NT2/D1 (cell line): Measurements from ENCODE around the gene IL4.

ENCODE experiments used
- SUZ12 ChIP-seq: IDR thresholded peaks from 2 replicates; pipeline ENCODE4 v1.6.1; 2011; ENCODE audit not compliant: insufficient read length, insufficient read depth; ENCODE audit errors: extremely low read depth
- YY1 ChIP-seq: IDR thresholded peaks from 2 replicates; pipeline ENCODE4 v1.6.1; 2011; ENCODE audit not compliant: insufficient read length, insufficient read depth
- ZNF274 ChIP-seq: IDR thresholded peaks from 2 replicates; pipeline ENCODE4 v1.6.1; 2011; ENCODE audit warnings: mild to moderate bottlenecking, low read depth, low read length

DNA sequence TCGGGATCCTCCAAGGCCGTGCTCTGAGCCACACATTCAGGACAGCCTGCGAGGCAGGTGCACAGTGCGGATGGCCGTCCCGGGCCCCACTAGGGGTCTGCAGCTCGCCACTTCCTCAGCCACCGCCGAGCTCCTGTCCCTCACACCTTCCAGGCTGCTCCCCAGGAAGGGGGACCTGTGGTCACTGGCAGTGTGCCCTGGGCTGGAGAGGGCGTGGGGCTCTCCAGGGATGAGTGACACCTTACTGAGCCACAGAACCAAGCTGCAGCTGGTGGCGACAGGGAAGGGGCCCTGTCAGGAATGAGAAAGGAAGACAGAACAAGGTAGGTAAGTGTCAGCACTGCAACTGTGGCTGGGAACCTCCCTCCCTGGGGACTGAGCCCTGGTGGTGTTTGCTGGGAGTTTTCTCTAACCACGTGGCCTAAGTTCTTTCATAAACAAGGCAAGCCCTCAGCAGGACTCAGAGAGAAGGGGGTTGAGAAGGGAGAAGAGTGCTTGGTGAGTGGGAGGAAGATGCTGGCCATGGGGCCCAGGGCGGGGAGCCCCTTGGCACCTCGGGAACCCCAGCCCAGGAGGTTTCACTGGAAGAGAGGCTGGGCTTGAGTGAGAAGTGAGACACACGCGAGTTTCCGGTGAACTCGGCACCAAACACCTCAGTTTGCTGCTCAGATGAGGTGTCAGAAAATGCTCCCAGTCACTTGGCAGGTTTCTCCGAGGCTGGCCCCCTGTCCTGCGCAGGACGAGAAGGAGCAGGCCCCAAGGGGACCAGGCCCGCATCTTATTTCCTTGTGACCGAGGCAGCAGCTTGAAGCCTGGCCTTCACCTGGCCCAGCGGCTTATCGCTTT lies 10.6 kb upstream of the IL4 start:
- TF ChIP-seq YY1 (no peak), SUZ12 (no peak), ZNF274 (no peak)
